HG02642 (cell line): ENCODE results near the gene GATM.
A peak's percentile ranks its signal among the peaks of the same experiment; 100 is the strongest.
"Not testable (repeated sequence)": the region's sequence is repeated elsewhere in the genome, so short reads cannot be mapped to it uniquely, and the experiment has no call there.

Experiments
- ATAC-seq: cut with Tn5 transposase; IDR thresholded peaks from one replicate; pipeline ENCODE4 v1.9.1; 2021; ENCODE audit warnings: mild to moderate bottlenecking; ENCODE audit not compliant: unreplicated experiment, poor library complexity

Gene GATM

DNA sequence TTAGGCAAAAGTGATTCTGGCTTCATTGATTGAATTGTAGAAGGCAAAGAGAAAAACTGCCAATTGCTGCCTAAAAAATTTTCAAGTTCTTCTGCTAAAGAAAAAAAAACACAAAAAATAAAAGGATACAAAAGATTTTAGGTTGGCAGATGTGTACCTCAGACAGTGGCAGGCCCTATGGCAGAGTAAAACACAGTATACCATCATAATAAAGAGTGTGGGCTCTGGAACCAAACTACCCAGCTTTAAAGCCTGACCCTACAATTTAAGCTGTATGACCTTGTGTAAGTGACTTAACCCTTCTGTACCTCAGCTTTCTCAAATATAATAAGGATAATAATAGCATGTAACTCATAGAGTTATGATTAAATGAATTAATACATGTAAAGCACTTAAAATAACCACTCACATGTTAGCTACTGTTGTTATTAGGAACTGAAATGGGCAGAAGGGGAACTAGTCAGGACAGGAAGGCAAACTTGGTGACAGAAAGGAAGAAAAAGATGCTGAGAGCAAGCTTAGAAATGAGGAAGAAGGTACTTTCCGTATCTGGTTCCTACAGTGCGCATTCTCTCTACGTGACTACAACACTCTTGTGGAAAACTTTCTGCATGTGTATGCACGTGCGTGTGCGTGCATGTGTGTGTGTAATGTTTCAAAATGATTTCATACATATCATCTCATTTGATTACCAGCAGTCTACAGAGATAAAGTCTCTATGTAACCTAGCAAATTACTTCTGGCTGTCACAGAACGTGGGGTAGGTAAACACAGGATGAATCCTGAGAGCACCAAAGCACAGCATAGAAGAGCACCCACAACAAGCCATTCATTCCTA, 13.6 kb upstream of the GATM start:
- peak; percentile 96 for ATAC-seq

DNA sequence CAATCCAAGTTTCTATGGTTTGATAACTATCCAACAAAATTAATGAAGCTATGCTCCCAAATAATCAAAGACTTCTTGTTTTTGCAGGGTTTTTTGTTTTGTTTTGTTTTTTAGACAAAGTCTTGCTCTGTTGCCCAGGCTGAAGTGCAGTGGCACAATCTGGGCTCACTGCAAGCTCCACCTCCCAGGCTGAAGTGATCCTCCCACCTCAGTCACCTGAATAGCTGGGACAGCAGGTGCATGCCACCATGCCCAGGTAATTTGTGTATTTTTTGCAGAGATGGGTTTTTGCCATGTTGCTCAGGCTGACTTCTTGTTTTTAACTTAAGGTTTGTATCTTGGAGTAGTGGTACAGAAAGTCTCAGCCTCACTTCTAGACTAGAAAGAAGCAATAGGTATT, 11.0 kb upstream of the GATM start:
- no peak for ATAC-seq

DNA sequence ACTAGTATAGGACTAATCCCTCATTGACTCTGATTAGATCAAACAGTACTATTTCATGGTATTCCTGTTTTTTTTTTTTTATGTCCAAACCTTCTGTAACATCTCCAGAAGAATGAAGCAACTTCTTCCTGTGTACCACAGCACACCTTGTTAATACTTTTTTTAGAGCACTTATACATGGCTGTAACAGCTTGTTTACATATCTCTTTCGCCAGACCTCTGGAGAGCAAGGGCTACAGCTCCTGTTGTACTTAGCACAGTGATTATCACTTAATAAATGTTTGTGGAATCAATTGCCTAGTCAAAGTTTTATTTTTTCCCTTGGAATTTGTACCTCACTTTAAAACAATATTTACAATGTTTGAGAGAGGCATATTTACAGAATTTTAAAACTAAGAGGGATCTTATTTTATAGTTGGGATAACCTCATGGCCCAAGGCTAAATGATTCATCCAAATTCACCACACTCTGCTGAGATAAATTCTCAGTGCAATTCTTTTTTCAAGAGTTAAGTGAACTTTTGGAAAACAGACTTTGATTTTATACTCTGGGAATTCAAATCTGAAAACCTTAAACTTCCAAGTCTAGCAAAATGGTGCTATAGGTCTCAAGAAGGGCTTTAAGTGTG, 9.2 kb upstream of the GATM start:
- ATAC-seq: no peak

DNA sequence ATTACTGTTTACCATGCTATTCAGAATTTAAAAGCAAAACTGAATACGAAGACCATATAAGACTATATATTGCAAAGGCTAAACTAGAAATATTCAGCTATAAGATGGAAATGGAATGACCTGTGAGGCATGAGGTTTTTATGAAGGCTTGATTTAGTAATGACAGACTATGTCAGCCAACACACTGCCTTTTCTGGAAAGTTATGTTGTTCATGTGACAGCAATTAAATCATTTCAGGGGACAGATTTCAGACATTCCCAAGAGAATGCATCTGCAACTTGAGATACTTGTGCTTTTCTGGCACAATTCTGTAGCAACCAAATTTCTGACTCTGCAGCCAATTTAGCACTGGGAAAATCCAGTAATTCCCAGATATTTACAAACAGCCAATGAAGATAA, 8.6 kb upstream of the GATM start:
- no peak for ATAC-seq

DNA sequence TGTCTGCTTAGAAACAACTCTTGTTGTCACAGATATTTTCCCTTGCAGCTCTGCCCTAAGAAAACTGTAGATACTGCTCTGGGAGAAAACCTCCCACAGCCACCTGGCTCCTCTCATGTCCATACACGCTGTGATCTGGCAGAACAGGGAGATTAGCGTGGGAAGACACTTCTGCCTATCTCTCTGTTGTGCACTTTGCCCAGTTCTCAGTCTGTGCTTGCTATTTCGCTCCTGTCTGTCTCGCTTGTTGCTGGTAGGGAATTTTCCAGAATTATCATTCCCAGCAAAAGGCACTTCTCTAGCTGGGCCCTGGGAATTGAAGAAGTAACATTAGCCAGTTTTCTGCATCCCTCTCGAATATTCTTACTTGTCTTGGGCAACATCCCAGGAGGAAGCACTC, 8.1 kb upstream of the GATM start:
- no peak for ATAC-seq

DNA sequence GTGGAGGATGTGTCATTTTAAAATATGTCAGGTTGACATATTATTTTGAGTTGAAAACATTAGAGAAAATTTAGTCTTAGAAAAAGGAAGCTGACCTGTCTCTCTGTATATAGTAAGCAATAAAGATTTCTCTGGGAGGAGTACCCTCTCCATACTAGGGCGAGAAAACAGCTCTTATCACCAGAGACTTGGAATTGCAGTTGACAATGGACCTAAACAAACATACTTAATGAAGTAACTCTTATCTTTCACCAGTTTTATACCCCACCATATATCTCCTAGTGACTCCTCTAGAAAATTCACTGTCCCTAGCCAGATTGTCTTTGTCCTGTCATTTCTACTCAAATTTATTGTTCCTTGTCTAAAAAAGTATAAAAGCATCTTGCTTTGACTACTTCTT, 7.2 kb upstream of the GATM start:
- ATAC-seq: no peak

DNA sequence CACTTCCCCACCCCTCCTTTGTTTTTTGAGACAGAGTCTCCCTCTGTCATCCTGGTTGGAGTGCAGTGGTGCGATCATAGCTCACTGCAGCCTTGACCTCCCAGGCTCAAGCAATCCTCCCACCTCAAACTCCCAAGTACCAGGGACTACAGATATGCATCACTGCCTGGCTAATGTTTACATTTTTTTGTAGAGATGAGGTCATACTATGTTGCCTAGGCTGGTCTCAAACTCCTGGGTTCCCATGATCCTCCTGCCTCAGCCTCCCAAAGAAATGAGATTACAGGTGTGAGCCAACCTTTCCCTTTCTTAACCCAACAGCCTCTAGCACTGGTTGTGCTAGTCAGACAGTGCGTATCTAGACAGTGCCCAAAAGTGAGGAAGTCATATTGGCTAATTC, 6.4 kb upstream of the GATM start:
- no peak for ATAC-seq

DNA sequence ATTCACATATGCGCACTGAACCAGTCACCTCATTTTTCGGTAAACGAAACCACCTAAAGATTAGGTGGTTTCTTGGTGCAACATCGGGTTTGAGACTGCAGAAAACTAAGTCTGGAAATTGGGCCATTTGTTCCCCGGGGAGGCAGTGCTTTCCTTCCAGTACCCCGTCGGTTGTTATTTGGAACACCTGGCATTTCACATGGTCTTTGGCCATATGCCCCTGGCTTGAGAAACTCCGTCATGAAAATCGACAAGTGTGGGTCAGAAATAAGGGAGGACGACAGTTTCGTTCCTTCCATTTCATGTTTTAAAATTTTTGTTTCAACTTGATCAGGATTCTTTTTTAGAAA, 544 bp upstream of the GATM start:
- ATAC-seq: no peak

DNA sequence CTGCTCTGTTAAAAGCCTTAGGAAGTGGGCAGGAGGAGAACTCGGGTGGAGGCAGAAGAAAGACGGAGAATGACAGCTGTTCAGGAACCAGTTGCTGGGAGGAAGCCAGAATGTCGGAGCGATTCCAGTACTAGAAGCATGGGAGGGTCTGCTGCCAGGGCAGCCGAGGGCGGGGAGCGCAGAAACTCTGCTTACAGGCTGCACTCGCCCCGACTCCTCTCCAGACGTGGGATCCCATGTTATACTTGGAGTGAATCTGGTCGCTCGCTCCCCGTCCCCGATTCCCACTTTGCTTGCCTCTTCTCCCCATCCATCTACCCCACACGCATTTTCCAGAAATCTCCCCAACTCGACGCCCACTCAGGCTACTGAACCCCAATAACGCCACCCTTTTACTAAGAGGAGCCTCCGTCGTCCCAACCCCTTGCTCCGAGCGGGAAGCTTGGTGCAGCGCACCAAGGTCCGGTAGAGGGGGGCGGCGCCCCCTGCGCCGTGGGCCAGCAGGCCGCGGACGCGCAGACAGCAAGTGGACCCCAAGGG, 665 bp downstream of the GATM start:
- ATAC-seq: no peak

DNA sequence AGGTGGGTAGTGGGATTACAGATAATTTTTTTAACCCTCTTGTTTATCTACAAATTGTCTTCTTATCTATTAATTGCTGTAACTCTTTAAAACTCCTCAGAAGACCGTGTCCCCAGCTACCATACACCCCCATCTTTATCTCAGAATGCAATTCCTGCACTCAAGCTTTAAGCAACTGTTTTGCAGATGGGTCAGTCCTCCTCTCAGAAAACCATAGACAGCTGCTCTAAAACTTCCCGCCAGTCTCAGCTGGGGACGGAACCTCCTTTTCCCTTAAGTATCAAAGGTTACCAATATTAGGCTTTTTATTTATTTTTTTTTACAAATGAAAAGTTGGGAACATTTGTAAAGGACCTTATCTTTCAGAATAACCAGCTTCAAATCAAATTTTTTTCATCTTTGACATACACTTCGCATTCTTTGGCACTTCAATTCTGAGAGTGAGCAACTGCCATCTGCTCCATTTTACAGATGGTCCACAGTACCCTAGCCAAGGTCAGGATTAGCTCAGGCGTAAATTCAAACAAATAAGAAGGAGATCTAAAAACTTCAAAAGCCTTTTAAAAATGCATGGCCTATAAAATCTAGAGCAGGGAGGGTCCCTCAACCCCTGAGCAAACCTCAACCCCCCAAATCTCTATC, 1.3 kb downstream of the GATM start:
- ATAC-seq: no peak

DNA sequence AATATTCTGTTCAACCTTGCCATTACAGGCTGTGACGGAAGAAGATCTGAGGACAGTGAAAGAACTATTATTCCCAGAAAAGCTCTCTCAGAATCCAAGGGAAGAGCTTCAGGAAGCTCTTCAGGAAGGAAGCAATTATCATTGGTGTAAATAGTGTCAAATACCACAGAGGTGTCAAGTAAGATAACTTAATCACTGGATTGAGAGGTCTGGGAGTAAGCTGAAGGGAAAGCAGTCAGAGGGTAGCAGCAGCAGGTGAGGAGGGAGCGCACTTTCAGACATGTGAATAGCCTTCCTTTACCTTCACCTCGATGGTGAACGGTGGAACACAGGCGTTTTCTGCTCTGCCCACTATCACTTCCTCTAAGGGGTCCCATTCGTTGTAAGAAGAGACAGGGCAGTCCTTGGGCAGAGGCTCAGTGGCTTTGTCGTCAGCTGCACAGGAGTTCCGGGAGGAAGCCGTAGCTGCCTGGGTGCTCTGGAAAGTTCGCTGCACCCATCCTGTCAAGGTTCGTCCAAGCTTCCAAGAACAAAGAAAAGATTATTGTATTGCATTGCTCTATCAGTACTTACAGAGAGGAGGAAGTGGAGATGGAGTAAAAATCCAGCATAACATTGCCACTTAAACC, 1.9 kb downstream of the GATM start:
- ATAC-seq: no peak

DNA sequence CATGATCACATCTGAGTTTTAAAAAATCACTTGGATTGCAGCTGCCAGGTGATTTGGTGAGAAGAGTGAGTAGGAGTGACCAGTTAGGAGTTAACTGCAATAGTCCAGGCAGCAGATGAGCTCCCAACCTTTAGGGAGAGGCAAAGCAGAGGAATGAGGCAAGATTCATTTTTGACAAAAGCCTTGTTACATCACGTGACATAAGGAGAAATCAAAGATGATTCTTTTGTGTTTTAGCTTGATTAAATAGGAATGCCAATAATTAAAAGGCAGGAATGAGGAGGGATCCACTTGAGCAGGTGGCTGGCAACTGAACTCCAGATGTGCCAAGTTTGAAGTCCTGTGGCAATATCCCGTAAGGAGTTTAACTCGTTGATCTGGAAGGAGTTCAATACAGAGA, 2.5 kb downstream of the GATM start:
- ATAC-seq: no peak

DNA sequence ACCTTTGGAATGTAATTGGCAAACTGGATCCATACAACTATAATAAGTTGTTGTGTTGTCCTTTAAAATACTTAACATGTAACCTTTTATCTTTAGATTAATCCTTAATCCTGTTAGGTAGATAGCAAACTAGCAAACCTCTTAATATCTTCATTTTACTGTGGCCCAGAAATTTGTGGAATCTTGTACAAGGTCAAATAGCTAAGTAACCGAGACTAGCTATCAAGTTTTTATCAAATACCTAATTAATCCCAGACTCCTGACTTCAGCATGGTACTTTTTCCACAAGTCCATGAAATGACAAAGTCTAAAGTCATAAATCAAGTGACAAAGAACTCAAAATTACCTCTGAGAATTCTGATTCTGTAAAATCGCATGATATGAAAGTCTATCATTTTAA, 4.4 kb downstream of the GATM start:
- no peak for ATAC-seq

DNA sequence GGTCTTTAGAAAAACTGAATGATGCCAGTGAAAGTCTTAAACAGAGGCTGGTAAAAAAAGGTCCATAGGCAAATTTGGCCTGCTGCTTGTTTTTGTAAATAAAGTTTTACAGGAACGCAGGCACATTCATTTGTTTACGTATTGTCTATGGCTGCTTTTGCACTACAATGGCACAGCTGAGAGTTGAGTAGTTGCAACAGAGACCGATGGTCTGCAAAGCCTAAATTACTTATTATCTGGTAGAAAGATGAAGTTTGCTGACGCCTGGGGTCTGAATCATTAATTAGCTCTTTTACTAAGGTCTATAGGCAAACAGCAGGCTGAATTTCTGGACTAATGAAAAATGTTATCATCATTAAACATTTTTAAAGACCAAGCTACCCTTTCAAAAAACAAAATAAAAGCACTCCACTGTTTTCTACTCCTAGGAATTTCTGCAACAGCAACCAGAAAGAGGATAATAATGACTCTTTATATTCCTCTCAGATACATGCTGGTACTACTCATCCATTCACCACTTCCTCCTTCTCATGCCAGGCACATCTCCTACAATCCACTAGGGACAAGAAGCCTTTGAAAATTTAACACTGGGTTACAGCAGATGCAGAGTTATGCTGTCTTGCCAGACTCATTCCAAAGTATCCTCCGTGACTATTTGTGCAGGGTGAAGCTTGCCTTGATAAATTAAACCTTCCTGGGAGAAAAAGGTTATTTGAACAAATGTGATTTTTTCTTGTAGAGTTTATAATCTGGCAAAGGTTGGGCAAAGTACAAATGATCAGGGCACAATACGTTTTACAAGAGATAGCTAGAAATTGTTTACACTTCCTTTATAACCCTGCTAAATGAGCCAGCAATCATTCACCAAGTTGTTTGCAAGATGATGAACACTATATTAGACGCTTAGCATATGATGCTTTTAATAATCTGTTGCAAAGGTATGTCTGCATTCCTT, 6.0 kb downstream of the GATM start:
- no peak for ATAC-seq

DNA sequence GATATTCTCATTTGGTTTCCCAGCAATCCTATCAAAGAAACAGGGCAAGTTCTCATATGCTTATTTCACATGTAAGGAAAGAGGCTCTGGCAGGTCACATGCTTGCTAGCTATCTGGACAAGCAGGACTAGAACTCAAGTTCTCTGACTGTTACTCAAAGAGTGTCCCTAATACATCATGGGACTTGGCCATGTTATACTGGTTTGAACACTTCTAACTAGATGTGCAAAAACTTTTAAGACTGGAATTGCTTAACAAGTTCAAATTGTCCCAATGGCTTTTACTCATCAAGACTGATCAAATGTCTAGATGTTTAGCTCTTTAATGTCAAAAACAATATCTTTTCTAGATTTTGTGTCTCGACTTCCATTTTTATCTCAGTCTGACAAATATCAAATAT, 6.8 kb downstream of the GATM start:
- no peak for ATAC-seq

DNA sequence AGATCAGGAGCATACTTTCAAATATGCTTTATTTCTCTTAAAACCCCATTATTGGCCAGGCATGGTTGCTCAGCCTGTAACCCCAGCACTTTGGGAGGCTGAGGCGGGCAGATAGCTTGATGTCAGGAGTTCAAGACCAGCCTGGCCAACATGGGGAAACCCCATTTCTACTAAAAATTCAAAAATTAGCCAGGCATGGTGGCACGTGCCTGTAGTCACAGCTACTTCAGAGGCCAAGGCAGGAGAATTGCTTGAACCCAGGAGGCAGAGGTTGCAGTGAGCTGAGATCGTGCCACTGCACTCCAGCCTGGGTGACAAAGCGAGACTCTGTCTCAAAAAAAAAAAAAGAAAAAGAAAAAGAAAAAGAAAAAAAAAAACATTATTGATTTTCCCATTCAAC, 8.3 kb downstream of the GATM start:
- not testable (repeated sequence) for ATAC-seq

DNA sequence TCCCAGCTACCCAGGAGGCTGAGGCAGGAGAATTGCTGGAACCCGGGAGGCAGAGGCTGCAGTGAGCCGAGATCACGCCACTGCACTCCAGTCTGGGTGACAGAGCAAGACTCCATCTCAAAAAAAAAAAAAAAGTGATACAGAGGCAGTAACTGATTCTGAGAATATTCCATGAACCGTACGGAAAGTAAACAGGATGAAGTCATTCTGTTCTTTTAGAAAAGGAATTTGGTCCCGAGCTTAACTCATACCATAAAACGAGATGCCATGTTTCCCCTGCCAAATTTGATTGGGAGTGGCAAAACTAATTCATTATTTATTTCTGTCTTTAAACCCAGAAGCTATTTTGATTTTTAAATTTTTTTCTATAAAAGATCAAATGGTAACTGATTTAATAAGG, 11.1 kb downstream of the GATM start:
- ATAC-seq: not testable (repeated sequence)

DNA sequence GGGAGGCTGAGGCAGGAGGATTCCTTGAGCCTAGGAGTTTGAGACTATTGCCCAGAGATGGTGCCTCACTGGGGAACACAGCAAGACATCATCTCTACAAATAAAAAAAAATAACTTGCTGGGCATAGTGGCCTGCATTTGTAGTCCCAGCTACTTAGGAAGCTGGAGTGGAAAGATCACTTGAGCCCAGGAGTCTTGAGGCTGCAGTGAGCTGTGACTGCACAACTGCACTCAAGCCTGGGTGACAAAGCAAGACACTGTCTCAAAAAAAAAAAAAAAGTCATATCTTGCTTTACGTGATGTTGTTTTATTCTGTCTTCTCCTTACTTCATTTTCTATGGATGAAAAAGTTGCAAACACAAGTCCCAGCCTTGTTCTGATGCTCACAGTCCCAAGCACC, 14.1 kb downstream of the GATM start:
- no peak for ATAC-seq

DNA sequence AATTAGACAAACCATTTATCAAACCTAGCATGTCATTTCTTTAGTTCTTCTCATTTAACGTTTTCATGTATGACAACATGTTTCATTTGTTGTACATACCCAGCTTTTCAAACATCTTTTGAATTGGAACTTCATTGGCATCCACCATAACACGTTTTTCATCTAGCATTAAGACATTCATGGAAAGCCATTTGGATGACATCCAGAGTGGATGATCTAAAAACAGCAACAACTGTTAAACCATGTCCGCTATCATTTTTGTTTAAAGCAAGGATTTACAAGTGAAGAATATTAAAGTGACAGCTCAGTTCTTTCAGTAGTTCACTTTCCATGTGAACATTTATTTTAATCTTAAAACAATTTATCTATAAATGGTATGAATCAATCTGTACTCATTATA, 14.5 kb downstream of the GATM start:
- no peak for ATAC-seq

DNA sequence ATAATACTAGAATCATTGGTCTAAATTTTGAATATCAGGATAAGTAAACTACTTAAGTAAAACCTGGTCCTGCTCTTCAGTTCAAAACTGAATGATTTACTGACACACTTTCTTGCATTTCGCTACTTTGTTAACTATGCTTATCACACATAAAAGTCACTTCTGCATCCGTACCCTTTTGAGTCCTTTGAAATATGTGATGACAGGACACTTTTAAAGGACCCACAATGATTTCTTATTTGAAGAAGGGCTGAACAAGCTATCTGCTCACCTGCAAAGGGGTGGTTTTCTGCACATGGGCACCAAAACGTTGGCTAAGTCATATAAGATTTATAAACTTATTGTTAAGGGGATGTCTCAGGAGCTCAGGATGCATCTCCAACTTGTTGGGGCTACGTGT, 15.0 kb downstream of the GATM start:
- no peak for ATAC-seq
